CD14-positive monocyte (primary cell): Measurements from ENCODE around the gene KNDC1. TPM values are rescaled to one million over a fixed set of nuclear protein-coding genes. Genes with fewer than 3 reads are reported as not detected.

Experiments
- DNase-seq, 3 donors: peaks; one replicate each; pipeline ENCODE4 v3.0.0-alpha.2; 2011 to 2022
- H2AFZ ChIP-seq: 2 replicates; pipeline ENCODE4 v1.6.0; 2012; ENCODE audit warnings: mild to moderate bottlenecking, low read depth, low read length, inconsistent platforms; ENCODE audit not compliant: insufficient read depth, poor library complexity, severe bottlenecking
- H3K27ac ChIP-seq, 2 donors: 1 replicate in 1 of 2; 2 replicates in 1 of 2; pipeline ENCODE4 v1.5.1; 2012 to 2013; ENCODE audit warnings: low read length in 2 of 2, control low read depth in 1 of 2, inconsistent platforms in 1 of 2, low read depth in 1 of 2, mild to moderate bottlenecking in 1 of 2
- H3K27me3 ChIP-seq, 2 donors: one replicate each; pipeline versions ENCODE4 v1.6.0 to v1.6.1; 2011 to 2013; ENCODE audit warnings: low read length in 2 of 2; ENCODE audit not compliant: control insufficient read depth in 2 of 2, insufficient read depth in 2 of 2
- H3K36me3 ChIP-seq, 2 donors: replicated peaks in 1 of 2; 1 replicate in 1 of 2; 2 replicates in 1 of 2; pipeline versions ENCODE4 v1.5.1 to v1.6.1; 2012 to 2013; ENCODE audit warnings: low read length in 2 of 2, control low read depth in 1 of 2, inconsistent platforms in 1 of 2, mild to moderate bottlenecking in 1 of 2; ENCODE audit not compliant: insufficient read depth in 2 of 2, control insufficient read depth in 1 of 2
- H3K4me1 ChIP-seq, 2 donors: 1 replicate in 1 of 2; 2 replicates in 1 of 2; pipeline versions ENCODE4 v1.5.1 to v1.6.1; 2012 to 2013; ENCODE audit warnings: low read length in 2 of 2, control low read depth in 1 of 2, inconsistent platforms in 1 of 2, mild to moderate bottlenecking in 1 of 2, moderate library complexity in 1 of 2; ENCODE audit not compliant: insufficient read depth in 2 of 2, control insufficient read depth in 1 of 2
- H3K4me2 ChIP-seq: replicated peaks from 2 replicates; pipeline ENCODE3; 2012; ENCODE audit warnings: low read length, moderate library complexity, mild to moderate bottlenecking; ENCODE audit not compliant: poor library complexity, severe bottlenecking; ENCODE audit errors: extremely low read depth
- H3K4me3 ChIP-seq, 3 experiments: fragments of 200-600 bp in 1 of 3; sonication (generic) in 1 of 3; replicated peaks in 1 of 3; 1 replicate in 2 of 3; 2 replicates in 1 of 3; pipeline ENCODE4 v1.5.1; 2011 to 2013; ENCODE audit warnings: low read length in 3 of 3, mild to moderate bottlenecking in 3 of 3, control low read depth in 2 of 3, low read depth in 2 of 3, inconsistent platforms in 1 of 3, moderate library complexity in 1 of 3
- H3K79me2 ChIP-seq: 2 replicates; pipeline ENCODE4 v1.6.0; 2012; ENCODE audit warnings: mild to moderate bottlenecking, control low read depth, inconsistent platforms, low read length, moderate library complexity; ENCODE audit not compliant: insufficient read depth
- H3K9ac ChIP-seq: 2 replicates; pipeline ENCODE4 v1.6.0; 2017; ENCODE audit warnings: low read length, mild to moderate bottlenecking; ENCODE audit not compliant: insufficient read depth, poor library complexity, severe bottlenecking
- H3K9me3 ChIP-seq, 2 donors: replicated peaks in 1 of 2; 1 replicate in 1 of 2; 2 replicates in 1 of 2; pipeline versions ENCODE4 v1.5.1 to v1.6.1; 2012 to 2013; ENCODE audit warnings: low read length in 2 of 2, control low read depth in 1 of 2; ENCODE audit not compliant: control insufficient read depth in 1 of 2, insufficient read depth in 1 of 2
- H4K20me1 ChIP-seq: 2 replicates; pipeline ENCODE4 v1.6.0; 2012; ENCODE audit warnings: mild to moderate bottlenecking, low read length, control low read depth, moderate library complexity; ENCODE audit not compliant: insufficient read depth
- H3K27ac Mint-ChIP-seq, 7 donors: one replicate each; pipeline ENCODE4 v1.8.0; 2020; ENCODE audit warnings: mild to moderate bottlenecking in 7 of 7, mixed read lengths in 7 of 7, moderate library complexity in 6 of 7, inconsistent platforms in 2 of 7
- H3K27me3 Mint-ChIP-seq, 3 donors: one replicate each; pipeline ENCODE4 v1.8.0; 2021 to 2022; ENCODE audit warnings: low read depth in 3 of 3, mild to moderate bottlenecking in 3 of 3, mixed read lengths in 3 of 3, moderate library complexity in 3 of 3, inconsistent platforms in 1 of 3
- H3K36me3 Mint-ChIP-seq, 2 donors: one replicate each; pipeline ENCODE4 v1.8.0; 2020; ENCODE audit warnings: mixed read lengths in 2 of 2, inconsistent platforms in 1 of 2, mild to moderate bottlenecking in 1 of 2
- H3K4me1 Mint-ChIP-seq: one replicate; pipeline ENCODE4 v1.8.0; 2020; ENCODE audit warnings: mild to moderate bottlenecking, mixed read lengths
- H3K4me3 Mint-ChIP-seq, 2 donors: one replicate each; pipeline ENCODE4 v1.8.0; 2020; ENCODE audit warnings: mild to moderate bottlenecking in 2 of 2, mixed read lengths in 2 of 2, moderate library complexity in 1 of 2
- H3K9me3 Mint-ChIP-seq, 7 donors: one replicate each; pipeline ENCODE4 v1.8.0; 2020 to 2022; ENCODE audit warnings: mixed read lengths in 7 of 7, mild to moderate bottlenecking in 6 of 7, moderate library complexity in 6 of 7, inconsistent platforms in 2 of 7
- CTCF ChIP-seq: fragments of 200-600 bp; IDR thresholded peaks from one replicate; pipeline ENCODE4 v1.8.0; 2022; ENCODE audit warnings: antibody characterized with exemption, mild to moderate bottlenecking
- WGBS: methylation state at CpG from one replicate; pipeline ENCODE4 v1.1.5; 2013; ENCODE audit warnings: missing lambda C conversion rate; ENCODE audit not compliant: insufficient coverage; 5-methylcytosine and 5-hydroxymethylcytosine counted together
- intact Hi-C, 2 donors: fragments of 100-400 bp; cut with micrococcal nuclease; formaldehyde crosslinking; loops; one replicate each; pipeline versions ENCODE4 v1.15.0 to v1.15.1; 2023
- polyA plus RNA-seq, 3 donors: library from polyadenylated mRNA; depleted of rRNA in 1 of 3; unstranded in 2 of 3; stranded (reverse) in 1 of 3; fragments of 300-500 nt in 2 of 3; fragments of >200 nt in 1 of 3; fragmentation: Illumina TruSeq in 2 of 3; gene quantifications; 1 replicate in 2 of 3; 2 replicates in 1 of 3; pipeline ENCODE4 v1.2.3, GENCODE V29; 2012 to 2021

KNDC1 gene
- polyA plus RNA-seq, 3 donors: 0.22 to 0.80 TPM; not detected in 1

GRCh38 chr10:133133471-133134231 is 26.4 kb upstream of the KNDC1 start:
- Histone ChIP-seq H3K4me2 (no peak overlapping the region), H3K27ac (no peak overlapping the region), H3K27me3 (no peaks in the 10 kb centered on the region), H3K4me1 (no peaks in the 10 kb centered on the region), H3K79me2 (no peaks in the 10 kb centered on the region), H2AFZ (no peak overlapping the region), H3K36me3 (no peaks in the 10 kb centered on the region), H3K9me3 (peaks cover 0 to 5% of the 10 kb centered on the region in 2 donors), H4K20me1 (no peaks in the 10 kb centered on the region), H3K4me3 (no peak overlapping the region), H3K9ac (no peak overlapping the region)
- Mint-ChIP-seq H3K27me3 (peaks cover 0 to 3% (median 0%) of the 10 kb centered on the region in 3 donors), H3K4me1 (no peaks in the 10 kb centered on the region), H3K4me3 (no peak overlapping the region), H3K27ac (peak overlapping the region in 2 of 7 donors; percentile 54 to 66), H3K36me3 (no peaks in the 10 kb centered on the region), H3K9me3 (peaks cover 0 to 11% (median 0%) of the 10 kb centered on the region in 7 donors)
- no peak for DNase-seq
- TF ChIP-seq CTCF: no peak
- intact Hi-C loops: no loop called here
- 92% methylated on average over 20 of the region's 20 CpGs for WGBS

DNA sequence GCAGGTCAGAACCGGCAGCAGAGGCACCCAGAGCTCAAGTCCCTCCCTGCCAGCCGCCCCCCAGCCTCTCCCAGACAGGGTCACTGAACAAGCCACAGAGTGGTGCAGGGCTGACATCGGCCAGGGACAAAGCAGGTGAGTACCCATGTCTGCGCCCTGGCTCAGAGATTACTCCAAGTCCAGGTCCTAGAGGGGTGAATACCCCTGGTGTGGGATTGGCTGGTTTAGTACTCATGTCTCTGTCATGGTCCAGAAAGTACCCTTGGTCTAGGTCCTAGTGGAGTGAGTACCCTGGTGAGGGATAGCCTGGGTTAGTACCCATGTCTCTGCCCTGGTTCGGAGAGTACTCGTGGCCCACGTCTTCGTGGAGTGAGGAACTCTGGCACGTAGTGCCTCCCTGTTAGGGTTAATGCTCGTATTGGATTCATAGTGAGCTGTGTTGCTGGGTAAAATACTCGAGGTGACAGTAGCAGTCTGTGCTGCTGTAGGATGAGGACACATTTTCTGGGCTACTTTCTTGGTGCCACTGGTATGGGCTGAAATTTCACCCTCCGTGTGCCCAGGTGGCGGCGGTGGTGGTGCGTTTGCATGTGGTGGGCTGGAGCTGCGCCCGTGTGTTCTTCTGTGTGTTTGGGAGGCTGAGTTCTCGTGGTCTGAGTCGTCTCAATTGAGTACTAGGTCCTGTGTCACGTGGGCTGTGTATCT is 25.5 kb upstream of the KNDC1 start:
- no peaks in the 10 kb centered on the region for H3K36me3 Mint-ChIP-seq
- WGBS: 81% methylated on average over 19 of the region's 20 CpGs
- Histone ChIP-seq H3K9me3 (no peaks in the 10 kb centered on the region), H2AFZ (no peak overlapping the region), H3K4me1 (no peaks in the 10 kb centered on the region), H3K27me3 (no peaks in the 10 kb centered on the region), H3K9ac (no peak overlapping the region), H3K4me3 (no peak overlapping the region), H3K4me2 (no peak overlapping the region), H3K36me3 (no peaks in the 10 kb centered on the region), H3K79me2 (no peaks in the 10 kb centered on the region), H4K20me1 (no peaks in the 10 kb centered on the region), H3K27ac (no peak overlapping the region)
- TF ChIP-seq CTCF: no peak
- H3K27me3 Mint-ChIP-seq: peaks cover 0 to 2% (median 0%) of the 10 kb centered on the region in 3 donors
- H3K27ac Mint-ChIP-seq: peak overlapping the region in 1 of 7 donors; percentile 65
- no peak for DNase-seq
- intact Hi-C loops: no loop called here
- H3K4me1 Mint-ChIP-seq: no peaks in the 10 kb centered on the region
- no peak overlapping the region for H3K4me3 Mint-ChIP-seq
- peaks cover 0 to 7% (median 0%) of the 10 kb centered on the region in 7 donors for H3K9me3 Mint-ChIP-seq
